NT2/D1 (cell line): Measurements from ENCODE around the gene KLK13.

ENCODE experiments used
- DNase-seq: peaks from one replicate; pipeline ENCODE4 v3.0.0-alpha.2; 2011; ENCODE audit warnings: low read depth, low spot score
- H3K27me3 ChIP-seq: 2 replicates; pipeline ENCODE4 v1.6.0; 2011; ENCODE audit warnings: mild to moderate bottlenecking; ENCODE audit not compliant: insufficient read length, insufficient read depth
- H3K36me3 ChIP-seq: 2 replicates; pipeline ENCODE4 v1.6.1; 2011; ENCODE audit warnings: mild to moderate bottlenecking, low read length, mixed read lengths; ENCODE audit not compliant: insufficient read depth, insufficient read length
- H3K4me1 ChIP-seq: 2 replicates; pipeline ENCODE4 v1.5.1; 2011; ENCODE audit not compliant: insufficient read depth, insufficient read length
- H3K4me3 ChIP-seq: 2 replicates; pipeline ENCODE4 v1.5.1; 2011; ENCODE audit warnings: low read depth; ENCODE audit not compliant: insufficient read length
- H3K9ac ChIP-seq: 2 replicates; pipeline ENCODE4 v1.6.0; 2011; ENCODE audit warnings: low read depth; ENCODE audit not compliant: insufficient read length
- H3K9me3 ChIP-seq: 2 replicates; pipeline ENCODE4 v1.5.1; 2011; ENCODE audit warnings: mild to moderate bottlenecking, low read length; ENCODE audit not compliant: insufficient read depth
- SUZ12 ChIP-seq: IDR thresholded peaks from 2 replicates; pipeline ENCODE4 v1.6.1; 2011; ENCODE audit not compliant: insufficient read length, insufficient read depth; ENCODE audit errors: extremely low read depth
- YY1 ChIP-seq: IDR thresholded peaks from 2 replicates; pipeline ENCODE4 v1.6.1; 2011; ENCODE audit not compliant: insufficient read length, insufficient read depth
- ZNF274 ChIP-seq: IDR thresholded peaks from 2 replicates; pipeline ENCODE4 v1.6.1; 2011; ENCODE audit warnings: mild to moderate bottlenecking, low read depth, low read length

Gene KLK13

GRCh38 chr19:51107406-51108065, 42.6 kb upstream of the KLK13 start:
- peak overlapping the region; percentile 82 for H3K9ac ChIP-seq
- DNase-seq, result no peak
- H3K9me3 ChIP-seq, result no peaks in the 10 kb centered on the region
- TF ChIP-seq ZNF274 (no peak), YY1 (no peak), SUZ12 (no peak)
- peaks cover 2% of the 10 kb centered on the region for H3K4me1 ChIP-seq
- H3K4me3 ChIP-seq, result peak overlapping the region; percentile 88
- H3K36me3 ChIP-seq, result peaks cover 33% of the 10 kb centered on the region
- peaks cover 5% of the 10 kb centered on the region for H3K27me3 ChIP-seq

- Histone ChIP-seq H3K27me3 (no peaks in the 10 kb centered on the region), H3K36me3 (peaks cover 54% of the 10 kb centered on the region), H3K4me1 (no peaks in the 10 kb centered on the region), H3K4me3 (no peak overlapping the region), H3K9ac (no peak overlapping the region), H3K9me3 (no peaks in the 10 kb centered on the region)
- no peak for DNase-seq
- no peak for TF ChIP-seq ZNF274
- TF ChIP-seq SUZ12, result no peak
- no peak for TF ChIP-seq YY1
These were observed 39.0 kb upstream of the KLK13 start for GRCh38 chr19:51103926-51104341.

GRCh38 chr19:51102991-51103390, 38.1 kb upstream of the KLK13 start:
- no peak overlapping the region for H3K4me3 ChIP-seq
- no peak overlapping the region for H3K9ac ChIP-seq
- DNase-seq, result no peak
- H3K36me3 ChIP-seq, result peaks cover 55% of the 10 kb centered on the region
- no peak for TF ChIP-seq YY1
- TF ChIP-seq ZNF274, result no peak
- TF ChIP-seq SUZ12, result no peak
- no peaks in the 10 kb centered on the region for H3K27me3 ChIP-seq
- no peaks in the 10 kb centered on the region for H3K9me3 ChIP-seq
- no peaks in the 10 kb centered on the region for H3K4me1 ChIP-seq

GRCh38 chr19:51101171-51101865, 36.4 kb upstream of the KLK13 start:
- H3K9me3 ChIP-seq, result no peaks in the 10 kb centered on the region
- H3K4me1 ChIP-seq, result no peaks in the 10 kb centered on the region
- H3K36me3 ChIP-seq, result peaks cover 58% of the 10 kb centered on the region
- no peak for DNase-seq
- no peak overlapping the region for H3K4me3 ChIP-seq
- no peak overlapping the region for H3K9ac ChIP-seq
- no peaks in the 10 kb centered on the region for H3K27me3 ChIP-seq
- TF ChIP-seq ZNF274, result no peak
- no peak for TF ChIP-seq YY1
- TF ChIP-seq SUZ12, result no peak

GRCh38 chr19:51100601-51101000, 35.7 kb upstream of the KLK13 start:
- Histone ChIP-seq H3K36me3 (peaks cover 51% of the 10 kb centered on the region), H3K4me1 (no peaks in the 10 kb centered on the region), H3K4me3 (no peak overlapping the region), H3K9ac (no peak overlapping the region), H3K27me3 (no peaks in the 10 kb centered on the region), H3K9me3 (no peaks in the 10 kb centered on the region)
- no peak for DNase-seq
- TF ChIP-seq ZNF274 (no peak), YY1 (no peak)

- no peak overlapping the region for H3K9ac ChIP-seq
- DNase-seq, result no peak
- no peak for TF ChIP-seq ZNF274
- no peak for TF ChIP-seq SUZ12
- no peak for TF ChIP-seq YY1
- H3K36me3 ChIP-seq, result peaks cover 38% of the 10 kb centered on the region
- peaks cover 2% of the 10 kb centered on the region for H3K4me1 ChIP-seq
- H3K4me3 ChIP-seq, result no peak overlapping the region
- H3K27me3 ChIP-seq, result no peaks in the 10 kb centered on the region
- H3K9me3 ChIP-seq, result no peaks in the 10 kb centered on the region
These were observed 34.1 kb upstream of the KLK13 start for GRCh38 chr19:51099047-51099382.

- Histone ChIP-seq H3K36me3 (peaks cover 33% of the 10 kb centered on the region), H3K4me3 (no peak overlapping the region), H3K27me3 (no peaks in the 10 kb centered on the region), H3K9me3 (no peaks in the 10 kb centered on the region), H3K4me1 (peaks cover 2% of the 10 kb centered on the region), H3K9ac (no peak overlapping the region)
- no peak for DNase-seq
- no peak for TF ChIP-seq SUZ12
- no peak for TF ChIP-seq ZNF274
- no peak for TF ChIP-seq YY1
These were observed 33.6 kb upstream of the KLK13 start for GRCh38 chr19:51098365-51099046.
